Activated B cell treated with CpG ODN at 0.5 μM for 24 hours (primary cell): ENCODE measurements around the gene WDTC1. TPM values are rescaled to one million over a fixed set of nuclear protein-coding genes. Genes with fewer than 3 reads are reported as not detected.

ENCODE experiments used
- ATAC-seq: fragments of 200-7000 bp; cut with Tn5 transposase; one replicate; pipeline ENCODE4 v1.10.0; 2021; ENCODE audit warnings: low read depth, mild to moderate bottlenecking, moderate library complexity
- CTCF ChIA-PET: fragments of 350-600 bp; sonication (Branson Sonifier 250); formaldehyde crosslinking; loops from one replicate; lab custom pipeline; 2021; ENCODE audit warnings: antibody characterized with exemption; lab: Charles Lee
- POLR2A ChIA-PET: fragments of 350-600 bp; sonication (Branson Sonifier 250); formaldehyde crosslinking; loops from one replicate; lab custom pipeline; 2021; ENCODE audit warnings: antibody characterized with exemption; lab: Charles Lee
- DNase-seq: peaks from one replicate; pipeline ENCODE4 v3.0.0; 2022
- H3K27ac Mint-ChIP-seq: one replicate; pipeline ENCODE4 v1.8.0; 2020; ENCODE audit warnings: mixed read lengths
- H3K27me3 Mint-ChIP-seq: one replicate; pipeline ENCODE4 v1.8.0; 2021; ENCODE audit warnings: mixed read lengths
- H3K36me3 Mint-ChIP-seq: one replicate; pipeline ENCODE4 v1.8.0; 2021; ENCODE audit warnings: low read depth, mixed read lengths
- H3K4me1 Mint-ChIP-seq: one replicate; pipeline ENCODE4 v1.8.0; 2021; ENCODE audit warnings: mixed read lengths
- H3K4me3 Mint-ChIP-seq: one replicate; pipeline ENCODE4 v1.8.0; 2020; ENCODE audit warnings: mild to moderate bottlenecking, mixed read lengths
- H3K9me3 Mint-ChIP-seq: one replicate; pipeline ENCODE4 v1.8.0; 2020; ENCODE audit warnings: mixed read lengths
- intact Hi-C: fragments of 100-400 bp; cut with micrococcal nuclease; formaldehyde crosslinking; loops from one replicate; pipeline ENCODE4 v1.15.1; 2024
- total RNA-seq: library from RNA; stranded (reverse); gene quantifications from 2 replicates; pipeline ENCODE4 v1.2.3, GENCODE V29; 2022
- TF ChIP-seq, protein P1 (sequence below): fragments of 200-600 bp; IDR thresholded peaks from one replicate; pipeline ENCODE4 v1.8.0; 2022; ENCODE audit warnings: antibody characterized with exemption, mild to moderate bottlenecking

WDTC1 gene
- total RNA-seq, 1 donor from 2014 or later, result 65.1 TPM

DNA sequence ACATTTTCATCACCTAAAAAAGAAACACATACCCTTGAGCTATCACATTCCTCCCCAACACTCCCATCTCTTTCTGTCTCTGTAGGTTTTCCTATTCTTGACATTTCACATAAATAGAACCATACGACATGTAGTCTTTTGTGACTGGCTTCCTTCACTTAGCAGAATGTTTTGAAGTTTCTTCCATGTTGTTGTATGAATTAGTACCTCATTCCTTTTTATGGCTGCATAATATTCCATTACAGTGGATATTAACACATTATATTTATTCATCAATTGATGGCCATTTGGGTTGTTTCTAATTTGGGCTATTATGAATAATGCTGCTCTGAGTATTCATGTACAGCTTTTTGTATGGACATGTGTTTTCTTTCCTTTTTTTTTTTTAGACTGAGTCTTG, 11.8 kb downstream of the WDTC1 start:
- Mint-ChIP-seq H3K9me3 (no peaks in the 10 kb centered on the region), H3K27me3 (no peaks in the 10 kb centered on the region), H3K4me1 (peaks cover 39% of the 10 kb centered on the region), H3K4me3 (no peak overlapping the region), H3K27ac (no peak overlapping the region), H3K36me3 (peaks cover 25% of the 10 kb centered on the region)
- CTCF ChIA-PET, result interaction anchor here (0.6 kb wide), 1 partner anchor 259 kb away, joined by 3 read pairs; no protein-coding TSS in a partner anchor
- ATAC-seq (no peak), DNase-seq (no peak)
- intact Hi-C loops, result no loop called here
- TF ChIP-seq, protein P1, sequence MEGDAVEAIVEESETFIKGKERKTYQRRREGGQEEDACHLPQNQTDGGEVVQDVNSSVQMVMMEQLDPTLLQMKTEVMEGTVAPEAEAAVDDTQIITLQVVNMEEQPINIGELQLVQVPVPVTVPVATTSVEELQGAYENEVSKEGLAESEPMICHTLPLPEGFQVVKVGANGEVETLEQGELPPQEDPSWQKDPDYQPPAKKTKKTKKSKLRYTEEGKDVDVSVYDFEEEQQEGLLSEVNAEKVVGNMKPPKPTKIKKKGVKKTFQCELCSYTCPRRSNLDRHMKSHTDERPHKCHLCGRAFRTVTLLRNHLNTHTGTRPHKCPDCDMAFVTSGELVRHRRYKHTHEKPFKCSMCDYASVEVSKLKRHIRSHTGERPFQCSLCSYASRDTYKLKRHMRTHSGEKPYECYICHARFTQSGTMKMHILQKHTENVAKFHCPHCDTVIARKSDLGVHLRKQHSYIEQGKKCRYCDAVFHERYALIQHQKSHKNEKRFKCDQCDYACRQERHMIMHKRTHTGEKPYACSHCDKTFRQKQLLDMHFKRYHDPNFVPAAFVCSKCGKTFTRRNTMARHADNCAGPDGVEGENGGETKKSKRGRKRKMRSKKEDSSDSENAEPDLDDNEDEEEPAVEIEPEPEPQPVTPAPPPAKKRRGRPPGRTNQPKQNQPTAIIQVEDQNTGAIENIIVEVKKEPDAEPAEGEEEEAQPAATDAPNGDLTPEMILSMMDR, result no peak
- POLR2A ChIA-PET, result interaction anchor here (0.6 kb wide), 1 partner anchor 26 kb away, joined by 3 read pairs; no protein-coding TSS in a partner anchor

- TF ChIP-seq, protein P1, result no peak
- H3K4me1 Mint-ChIP-seq, result peaks cover 75% of the 10 kb centered on the region
- H3K9me3 Mint-ChIP-seq, result no peaks in the 10 kb centered on the region
- no peaks in the 10 kb centered on the region for H3K27me3 Mint-ChIP-seq
- intact Hi-C loops, result loop anchor here (1.0 kb wide), 2 partner anchors 19 to 92 kb away; partner anchors contain the start of gene WDTC1
- ChIA-PET POLR2A (interaction anchor here (0.6 to 7.0 kb wide), 10 partner anchors 12 to 577 kb away, joined by 3 to 79 read pairs (median 4); partner anchors contain the start of genes PPP1R8, SLC9A1 and WDTC1), CTCF (interaction anchor here (0.6 kb wide), 1 partner anchor 34 kb away, joined by 3 read pairs; no protein-coding TSS in a partner anchor)
- H3K4me3 Mint-ChIP-seq, result peak overlapping the region; percentile 85
- no peak for DNase-seq
- H3K36me3 Mint-ChIP-seq, result peaks cover 7% of the 10 kb centered on the region
- peak; percentile 63 for ATAC-seq
- peak overlapping the region; percentile 99 for H3K27ac Mint-ChIP-seq
Observed at GRCh38 chr1:27253596-27253995, 19.2 kb downstream of the WDTC1 start.

- Mint-ChIP-seq H3K36me3 (peaks cover 8% of the 10 kb centered on the region), H3K27ac (peak overlapping the region; percentile 84), H3K9me3 (no peaks in the 10 kb centered on the region), H3K4me1 (peaks cover 66% of the 10 kb centered on the region), H3K4me3 (peak overlapping the region; percentile 33), H3K27me3 (no peaks in the 10 kb centered on the region)
- intact Hi-C loops, result loop anchor here (5.0 kb wide), 1 partner anchor 982 kb away; the partner anchor contains the start of gene ATP5IF1
- TF ChIP-seq, protein P1, result no peak
- ATAC-seq, result no peak
- ChIA-PET POLR2A (interaction anchor here (0.7 to 7.0 kb wide), 3 partner anchors 19 to 966 kb away, joined by 3 to 79 read pairs (median 3); partner anchors contain the start of gene WDTC1), CTCF (interaction anchor here (0.7 kb wide), 1 partner anchor 156 kb away, joined by 3 read pairs; no protein-coding TSS in a partner anchor)
- DNase-seq, result no peak
Observed at GRCh38 chr1:27255136-27255535, 20.7 kb downstream of the WDTC1 start.

DNA sequence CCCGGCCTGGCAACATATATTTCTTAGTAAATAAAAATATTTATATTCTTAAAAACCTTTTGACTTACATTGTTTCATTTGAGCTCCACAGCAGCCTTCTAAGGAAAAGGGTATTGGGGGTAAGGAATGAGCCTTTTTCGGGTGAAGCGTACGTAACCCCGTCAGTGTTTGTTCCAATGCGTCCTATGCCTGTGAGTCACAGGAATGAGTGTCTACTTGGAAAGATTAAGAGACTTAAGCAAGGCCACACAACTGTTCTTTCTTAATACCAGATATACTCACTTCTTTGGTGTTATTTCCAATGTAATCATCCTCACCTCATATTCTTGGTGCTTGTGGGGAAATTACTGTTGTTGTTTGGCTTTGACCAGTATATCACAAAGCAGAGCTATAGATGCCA, 22.7 kb downstream of the WDTC1 start:
- H3K9me3 Mint-ChIP-seq, result no peaks in the 10 kb centered on the region
- peak overlapping the region; percentile 18 for H3K27ac Mint-ChIP-seq
- CTCF ChIA-PET, result no interaction called here
- DNase-seq, result no peak
- intact Hi-C loops, result loop anchor here (5.0 kb wide), 1 partner anchor 980 kb away; the partner anchor contains the start of gene ATP5IF1
- peaks cover 22% of the 10 kb centered on the region for H3K36me3 Mint-ChIP-seq
- H3K4me3 Mint-ChIP-seq, result no peak overlapping the region
- H3K27me3 Mint-ChIP-seq, result no peaks in the 10 kb centered on the region
- POLR2A ChIA-PET, result interaction anchor here (0.6 to 1.4 kb wide), 2 partner anchors 9 to 60 kb away, joined by 4 read pairs; no protein-coding TSS in a partner anchor
- ATAC-seq, result no peak
- TF ChIP-seq, protein P1, result no peak
- peaks cover 47% of the 10 kb centered on the region for H3K4me1 Mint-ChIP-seq

DNA sequence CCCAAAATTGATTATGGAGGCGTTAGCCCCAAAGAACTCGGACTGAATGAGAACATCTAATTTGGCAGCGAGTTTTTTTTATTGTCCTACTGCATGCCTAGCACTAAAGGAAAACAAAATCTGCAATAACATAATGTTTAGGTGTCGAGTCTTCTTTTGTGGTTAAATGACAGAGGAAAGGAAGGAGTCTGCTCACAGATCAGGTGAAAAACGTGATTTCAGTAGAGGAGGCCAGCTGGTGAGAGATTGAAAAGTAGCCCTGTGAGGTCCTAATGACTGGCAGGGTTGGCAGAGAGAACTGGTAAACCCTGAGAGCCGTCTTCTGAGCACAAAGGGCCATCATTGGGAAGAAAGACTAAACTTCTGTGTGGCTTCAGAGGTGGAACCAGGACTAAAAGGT, 24.2 kb downstream of the WDTC1 start:
- ChIA-PET POLR2A (interaction anchor here (0.6 to 0.7 kb wide), 5 partner anchors 58 to 368 kb away, joined by 3 to 7 read pairs (median 5); partner anchors contain the start of gene GPN2), CTCF (interaction anchor here (0.7 kb wide), 1 partner anchor 136 kb away, joined by 4 read pairs; no protein-coding TSS in a partner anchor)
- ATAC-seq (no peak), DNase-seq (no peak)
- TF ChIP-seq, protein P1, result no peak
- peak overlapping the region; percentile 59 for H3K27ac Mint-ChIP-seq
- H3K27me3 Mint-ChIP-seq, result no peaks in the 10 kb centered on the region
- peaks cover 32% of the 10 kb centered on the region for H3K4me1 Mint-ChIP-seq
- peaks cover 31% of the 10 kb centered on the region for H3K36me3 Mint-ChIP-seq
- no peak overlapping the region for H3K4me3 Mint-ChIP-seq
- H3K9me3 Mint-ChIP-seq, result no peaks in the 10 kb centered on the region
- intact Hi-C loops, result loop anchor here (5.0 kb wide), 1 partner anchor 979 kb away; the partner anchor contains the start of gene ATP5IF1
